HCT116 (cell line): Measurements from ENCODE around the gene ACACB. TPM values are rescaled to one million over a fixed set of nuclear protein-coding genes. Genes with fewer than 3 reads are reported as not detected.

Experiments
- ATAC-seq: fragments of 200-7000 bp; cut with Tn5 transposase; 2 replicates; pipeline ENCODE4 v1.9.1; 2020; ENCODE audit warnings: mild to moderate bottlenecking, moderate library complexity
- BruUV-seq: library from RNA; stranded (reverse); fragments of 400-500 nt; replicated peaks from 2 replicates; lab custom pipeline; 2021; lab: Mats Ljungman, UMichigan
- CTCF ChIA-PET: fragments of 300-600 bp; sonication (Branson Sonifier 250); formaldehyde crosslinking; loops from one replicate; lab custom pipeline; 2021; ENCODE audit warnings: antibody characterized with exemption; lab: Charles Lee
- POLR2A ChIA-PET: fragments of 300-600, 350-600 bp; sonication (Branson Sonifier 250); formaldehyde crosslinking; loops from one replicate; lab custom pipeline; 2021; ENCODE audit warnings: antibody characterized with exemption; lab: Charles Lee
- RAD21 ChIA-PET, 2 experiments: fragments of 300-600 bp; sonication (Branson Sonifier 250); formaldehyde crosslinking; loops; one replicate each; lab custom pipeline; 2023; ENCODE audit warnings: low total read pairs in 2 of 2; ENCODE audit not compliant: uncharacterized antibody in 2 of 2, unreplicated experiment in 2 of 2, low non-redundant PET in 1 of 2; lab: Charles Lee
- DNase-seq: peaks from one replicate; pipeline ENCODE4 v3.0.0-alpha.2; 2010; ENCODE audit warnings: low read depth, low spot score
- H2AFZ ChIP-seq: fragments of 200-600 bp; shearing (Covaris generic), sonication (generic); 2 replicates; pipeline ENCODE4 v1.6.1; 2017; ENCODE audit warnings: low read depth, mixed run types, mixed read lengths, antibody characterized with exemption, low read length; ENCODE audit not compliant: poor library complexity, severe bottlenecking
- H3K27ac ChIP-seq: 2 replicates; pipeline ENCODE4 v1.5.1; 2012; ENCODE audit warnings: low read depth, low read length
- H3K27me3 ChIP-seq: fragments of 200-600 bp; sonication (generic); 2 replicates; pipeline ENCODE4 v1.6.1; 2016; ENCODE audit warnings: mixed run types, low read length, mixed read lengths; ENCODE audit not compliant: insufficient read depth
- H3K36me3 ChIP-seq, 2 experiments: fragments of 200-500 bp in 1 of 2; fragments of 200-600 bp in 1 of 2; sonication (Bioruptor generic) in 1 of 2; sonication (generic) in 1 of 2; 2 replicates each; pipeline versions ENCODE4 v1.5.1 to v1.6.1; 2014 to 2016; ENCODE audit warnings: low read length in 2 of 2, inconsistent platforms in 1 of 2, mixed read lengths in 1 of 2, mixed run types in 1 of 2; ENCODE audit not compliant: insufficient read depth in 2 of 2, control insufficient read depth in 1 of 2
- H3K4me1 ChIP-seq, 2 experiments: fragments of 200-600 bp in 1 of 2; sonication (generic) in 1 of 2; 2 replicates each; pipeline versions ENCODE4 v1.5.1 to v1.6.1; 2012 to 2017; ENCODE audit warnings: low read length in 2 of 2, inconsistent platforms in 1 of 2, mild to moderate bottlenecking in 1 of 2, mixed read lengths in 1 of 2, mixed run types in 1 of 2, moderate library complexity in 1 of 2; ENCODE audit not compliant: insufficient read depth in 2 of 2, control insufficient read depth in 1 of 2
- H3K4me2 ChIP-seq: fragments of 200-600 bp; sonication (generic); 2 replicates; pipeline ENCODE4 v1.6.1; 2017; ENCODE audit warnings: mixed run types, low read length, mixed read lengths
- H3K4me3 ChIP-seq, 2 experiments: fragments of 200-600 bp in 1 of 2; sonication (generic) in 1 of 2; replicated peaks in 1 of 2; 2 replicates each; pipeline ENCODE4 v1.5.1; 2011 to 2016; ENCODE audit warnings: low read length in 2 of 2, control low read depth in 1 of 2, low read depth in 1 of 2, mild to moderate bottlenecking in 1 of 2, mixed read lengths in 1 of 2, mixed run types in 1 of 2
- H3K79me2 ChIP-seq: fragments of 200-600 bp; sonication (generic); 2 replicates; pipeline ENCODE4 v1.6.1; 2017; ENCODE audit warnings: mild to moderate bottlenecking, mixed run types, low read length, moderate library complexity, mixed read lengths; ENCODE audit not compliant: insufficient read depth
- H3K9ac ChIP-seq: fragments of 200-600 bp; sonication (generic); 2 replicates; pipeline ENCODE4 v1.6.1; 2016; ENCODE audit warnings: low read length, mixed read lengths
- H3K9me2 ChIP-seq: fragments of 200-600 bp; sonication (generic), shearing (Covaris generic); 2 replicates; pipeline ENCODE4 v1.6.1; 2017; ENCODE audit warnings: mixed run types, mild to moderate bottlenecking, moderate library complexity; ENCODE audit not compliant: insufficient read depth
- H3K9me3 ChIP-seq, 2 experiments: fragments of 200-500 bp in 1 of 2; fragments of 200-600 bp in 1 of 2; sonication (Bioruptor generic) in 1 of 2; sonication (generic) in 1 of 2; 2 replicates each; pipeline ENCODE4 v1.6.1; 2014 to 2017; ENCODE audit warnings: low read length in 2 of 2, mixed read lengths in 2 of 2, inconsistent platforms in 1 of 2, low read depth in 1 of 2, mild to moderate bottlenecking in 1 of 2, mixed run types in 1 of 2, moderate library complexity in 1 of 2; ENCODE audit not compliant: control insufficient read depth in 1 of 2, insufficient read depth in 1 of 2
- H4K20me1 ChIP-seq: fragments of 200-600 bp; sonication (generic), shearing (Covaris generic); 2 replicates; pipeline ENCODE4 v1.6.1; 2017; ENCODE audit warnings: mixed run types, mild to moderate bottlenecking, moderate library complexity; ENCODE audit not compliant: insufficient read depth
- CBX3 ChIP-seq: IDR thresholded peaks from 2 replicates; pipeline ENCODE4 v1.6.1; 2012; ENCODE audit warnings: low read depth
- CEBPB ChIP-seq: IDR thresholded peaks from 2 replicates; pipeline ENCODE4 v1.6.1; 2012; ENCODE audit warnings: low read depth
- EGR1 ChIP-seq: IDR thresholded peaks from 2 replicates; pipeline ENCODE4 v1.6.1; 2012; ENCODE audit warnings: low read depth
- EZH2 ChIP-seq: fragments of 200-600 bp; sonication (generic); IDR thresholded peaks from 2 replicates; pipeline ENCODE4 v1.6.1; 2017; ENCODE audit warnings: antibody characterized with exemption, mixed run types
- EZH2phosphoT487 ChIP-seq: fragments of 200-600 bp; IDR thresholded peaks from 2 replicates; pipeline ENCODE4 v1.6.1; 2018; ENCODE audit warnings: antibody characterized with exemption, borderline replicate concordance
- MAX ChIP-seq: IDR thresholded peaks from 2 replicates; pipeline ENCODE4 v1.6.1; 2012
- POLR2A ChIP-seq: IDR thresholded peaks from 2 replicates; pipeline ENCODE4 v1.7.0; 2011; ENCODE audit warnings: borderline replicate concordance; ENCODE audit not compliant: insufficient read depth, insufficient read length; ENCODE audit errors: extremely low read depth
- POLR2AphosphoS5 ChIP-seq: IDR thresholded peaks from 2 replicates; pipeline ENCODE4 v1.6.1; 2011; ENCODE audit warnings: mild to moderate bottlenecking, low read depth, low read length, moderate library complexity
- RAD21 ChIP-seq: IDR thresholded peaks from 2 replicates; pipeline ENCODE4 v1.6.1; 2012; ENCODE audit warnings: low read depth, mild to moderate bottlenecking
- SP1 ChIP-seq: IDR thresholded peaks from 2 replicates; pipeline ENCODE4 v1.6.1; 2012; ENCODE audit warnings: low read depth
- SRF ChIP-seq: IDR thresholded peaks from 2 replicates; pipeline ENCODE4 v1.6.1; 2012; ENCODE audit warnings: low read depth
- YY1 ChIP-seq: IDR thresholded peaks from 2 replicates; pipeline ENCODE4 v1.6.1; 2011; ENCODE audit warnings: low read length, low read depth, moderate library complexity, mild to moderate bottlenecking; ENCODE audit not compliant: insufficient replicate concordance; ENCODE audit errors: extremely low read depth
- ZBTB33 ChIP-seq: IDR thresholded peaks from 2 replicates; pipeline ENCODE4 v1.6.1; 2011; ENCODE audit warnings: mild to moderate bottlenecking, low read length, moderate library complexity; ENCODE audit not compliant: insufficient replicate concordance; ENCODE audit errors: extremely low read depth
- ZFX ChIP-seq: fragments of 450-650 bp; IDR thresholded peaks from 2 replicates; pipeline ENCODE4 v1.6.1; 2017
- intact Hi-C: fragments of 100-400 bp; cut with micrococcal nuclease; formaldehyde crosslinking; loops from 2 replicates; pipeline ENCODE4 v1.10.0; 2022
- total RNA-seq: library from RNA; stranded (reverse); gene quantifications from one replicate; pipeline ENCODE4 v1.2.1, GENCODE V29; 2021; ENCODE audit not compliant: unreplicated experiment
- TF ChIP-seq, protein P1 (sequence below): IDR thresholded peaks from 2 replicates; pipeline ENCODE4 v1.6.1; 2012
- TF ChIP-seq, protein P2 (sequence below), 3 experiments: fragments of 200-600 bp in 1 of 3; sonication (generic) in 1 of 3; IDR thresholded peaks in 2 of 3; conservative IDR thresholded peaks in 1 of 3; 2 replicates each; pipeline ENCODE4 v1.5.1; 2012 to 2017; ENCODE audit warnings: low read depth in 2 of 3, low read length in 2 of 3, antibody characterized with exemption in 1 of 3, borderline replicate concordance in 1 of 3, control low read depth in 1 of 3, mild to moderate bottlenecking in 1 of 3, mixed read lengths in 1 of 3, mixed run types in 1 of 3, moderate library complexity in 1 of 3; ENCODE audit not compliant: insufficient read depth in 1 of 3

Gene ACACB
- total RNA-seq, 1 experiment from 2014 or later = 11.1 TPM

- no peaks in the 10 kb centered on the region for H3K27me3 ChIP-seq
- H3K4me1 ChIP-seq = no peaks in the 10 kb centered on the region
- peak overlapping the region; percentile 24; the same call in 1 of the 2 replicates for H3K4me2 ChIP-seq
- no peaks in the 10 kb centered on the region for H3K36me3 ChIP-seq
- intact Hi-C loops = no loop called here
- POLR2A ChIA-PET = no interaction called here
- TF ChIP-seq POLR2AphosphoS5 (0 out of 2 replicates have a peak, but pooled peaks have one; percentile 31), SRF (peak; percentile 67; the same call in 1 of the 2 replicates), POLR2A (peak; percentile 48), YY1 (peak; percentile 82), ZFX (no peak), CBX3 (peak; percentile 59; the same call in 1 of the 2 replicates), SP1 (peak; percentile 29; the same call in 1 of the 2 replicates)
- TF ChIP-seq, protein P1, sequence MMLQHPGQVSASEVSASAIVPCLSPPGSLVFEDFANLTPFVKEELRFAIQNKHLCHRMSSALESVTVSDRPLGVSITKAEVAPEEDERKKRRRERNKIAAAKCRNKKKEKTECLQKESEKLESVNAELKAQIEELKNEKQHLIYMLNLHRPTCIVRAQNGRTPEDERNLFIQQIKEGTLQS = no peak
- TF ChIP-seq, all 23 proteins: peak for 6
- ChIA-PET CTCF (no interaction called here), RAD21 (no interaction called here)
- Histone ChIP-seq H3K79me2 (no peaks in the 10 kb centered on the region), H3K9me2 (no peaks in the 10 kb centered on the region), H3K9me3 (no peaks in the 10 kb centered on the region), H3K27ac (no peak overlapping the region), H3K9ac (no peak overlapping the region), H2AFZ (no peak overlapping the region), H4K20me1 (no peaks in the 10 kb centered on the region), H3K4me3 (peak overlapping the region; percentile 3 to 25; a peak in 3 of 4 replicates)
- no TSS peak for BruUV-seq
- DNase-seq (peak; percentile 21), ATAC-seq (peak; percentile 67)
These were observed 172.2 kb downstream of the ACACB start for GRCh38 chr12:109288571-109288970.

- ChIA-PET CTCF (no interaction called here), RAD21 (no interaction called here), POLR2A (no interaction called here)
- Histone ChIP-seq H4K20me1 (no peaks in the 10 kb centered on the region), H3K9me2 (no peaks in the 10 kb centered on the region), H3K79me2 (no peaks in the 10 kb centered on the region), H3K4me3 (no peak overlapping the region), H3K9ac (no peak overlapping the region), H3K36me3 (no peaks in the 10 kb centered on the region), H3K4me2 (no peak overlapping the region), H2AFZ (no peak overlapping the region), H3K9me3 (no peaks in the 10 kb centered on the region), H3K27ac (no peak overlapping the region), H3K27me3 (no peaks in the 10 kb centered on the region), H3K4me1 (no peaks in the 10 kb centered on the region)
- no peak for ATAC-seq
- intact Hi-C loops = no loop called here
- no TSS peak for BruUV-seq
- no peak for DNase-seq
- TF ChIP-seq MAX (no peak), RAD21 (no peak), EZH2phosphoT487 (no peak), POLR2AphosphoS5 (no peak), ZBTB33 (no peak), YY1 (no peak), EGR1 (no peak), CEBPB (no peak), EZH2 (no peak)
- TF ChIP-seq, protein P1 = no peak
- TF ChIP-seq, protein P2, sequence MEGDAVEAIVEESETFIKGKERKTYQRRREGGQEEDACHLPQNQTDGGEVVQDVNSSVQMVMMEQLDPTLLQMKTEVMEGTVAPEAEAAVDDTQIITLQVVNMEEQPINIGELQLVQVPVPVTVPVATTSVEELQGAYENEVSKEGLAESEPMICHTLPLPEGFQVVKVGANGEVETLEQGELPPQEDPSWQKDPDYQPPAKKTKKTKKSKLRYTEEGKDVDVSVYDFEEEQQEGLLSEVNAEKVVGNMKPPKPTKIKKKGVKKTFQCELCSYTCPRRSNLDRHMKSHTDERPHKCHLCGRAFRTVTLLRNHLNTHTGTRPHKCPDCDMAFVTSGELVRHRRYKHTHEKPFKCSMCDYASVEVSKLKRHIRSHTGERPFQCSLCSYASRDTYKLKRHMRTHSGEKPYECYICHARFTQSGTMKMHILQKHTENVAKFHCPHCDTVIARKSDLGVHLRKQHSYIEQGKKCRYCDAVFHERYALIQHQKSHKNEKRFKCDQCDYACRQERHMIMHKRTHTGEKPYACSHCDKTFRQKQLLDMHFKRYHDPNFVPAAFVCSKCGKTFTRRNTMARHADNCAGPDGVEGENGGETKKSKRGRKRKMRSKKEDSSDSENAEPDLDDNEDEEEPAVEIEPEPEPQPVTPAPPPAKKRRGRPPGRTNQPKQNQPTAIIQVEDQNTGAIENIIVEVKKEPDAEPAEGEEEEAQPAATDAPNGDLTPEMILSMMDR (IDR thresholded peaks at IDR 0.05 in 2 of 3, conservative IDR thresholded peaks at IDR 0.05 in 1 of 3; ENCODE audit: borderline replicate concordance in 1 of 3, insufficient read depth in 1 of 3, low read depth in 2 of 3, low read length in 2 of 3) = no peak
These were observed 172.6 kb downstream of the ACACB start for GRCh38 chr12:109289004-109289403.
